H1 (cell line): ENCODE results near the gene GSE1. TPM values are rescaled to one million over a fixed set of nuclear protein-coding genes. Genes with fewer than 3 reads are reported as not detected.

ENCODE experiments used
- TBP ChIP-seq: IDR thresholded peaks from 2 replicates; pipeline ENCODE4 v1.6.1; 2011; ENCODE audit warnings: low read depth, low read length, improper control_type of control experiment
- polyA plus RNA-seq, 7 experiments: library from polyadenylated mRNA; depleted of rRNA in 3 of 7; stranded (reverse) in 5 of 7; unstranded in 2 of 7; fragments of >200 nt in 5 of 7; fragments of 200-250 nt in 2 of 7; gene quantifications; 1 replicate in 5 of 7; 2 replicates in 1 of 7; 4 replicates in 1 of 7; pipeline versions ENCODE4 v1.2.1 to v1.2.3, GENCODE V29; 2011 to 2013; ENCODE audit warnings: missing spikeins in 2 of 7, mixed read lengths in 2 of 7
- total RNA-seq: library from RNA; stranded (reverse); fragmentation: NEBNext Ultra II Directional; extraction: Animal tissue kit (Norgen Biotek cat#: 25700); gene quantifications from 2 replicates; pipeline ENCODE4 v1.2.1, GENCODE V29; 2021

GSE1 gene
- total and polyA plus RNA-seq, 2 of the 8 experiments (the other 6 are each of a cell fraction or from before 2014, with no cell fraction given) = 26.0 to 65.6 TPM

GRCh38 chr16:85695196-85696128, 82.3 kb downstream of the GSE1 start (continued):
- no peak for TF ChIP-seq TBP
